ENCODE measurements around the gene DLGAP4. TPM values are rescaled to one million over a fixed set of nuclear protein-coding genes. Genes with fewer than 3 reads are reported as not detected.

The DLGAP4 gene
- total RNA-seq, 1 experiment from 2014 or later, result 15.9 TPM

- in situ Hi-C loops (cut with HindIII; ENCODE audit: low sequenced_read_pairs), result no loop called here
- no peak for DNase-seq (ENCODE audit: low spot score)
These were observed 1.2 kb upstream of the DLGAP4 start for GRCh38 chr20:36304786-36305495.

GRCh38 chr20:36306553-36307411 is 643 bp downstream of the DLGAP4 start:
- in situ Hi-C loops (cut with HindIII; ENCODE audit: low sequenced_read_pairs), result no loop called here

GRCh38 chr20:36307412-36308325 is 1.5 kb downstream of the DLGAP4 start:
- peak; percentile 45 for DNase-seq (ENCODE audit: low spot score)
- in situ Hi-C loops (cut with HindIII; ENCODE audit: low sequenced_read_pairs), result no loop called here

More at GRCh38 chr20:36306553-36307411, 643 bp downstream of the DLGAP4 start:
- no peak for DNase-seq (ENCODE audit: low spot score)

- DNase-seq (ENCODE audit: low spot score), result peak; percentile 16
- in situ Hi-C loops (cut with HindIII; ENCODE audit: low sequenced_read_pairs), result no loop called here
These were observed 2.2 kb downstream of the DLGAP4 start for GRCh38 chr20:36308353-36308752.

- in situ Hi-C loops (cut with HindIII; ENCODE audit: low sequenced_read_pairs), result no loop called here
- no peak for DNase-seq (ENCODE audit: low spot score)
These were observed 2.8 kb downstream of the DLGAP4 start for GRCh38 chr20:36308986-36309385.

- in situ Hi-C loops (cut with HindIII; ENCODE audit: low sequenced_read_pairs), result no loop called here
These were observed 3.5 kb downstream of the DLGAP4 start for GRCh38 chr20:36309643-36310042.

GRCh38 chr20:36310215-36310981 is 4.3 kb downstream of the DLGAP4 start:
- no peak for DNase-seq (ENCODE audit: low spot score)
- in situ Hi-C loops (cut with HindIII; ENCODE audit: low sequenced_read_pairs), result no loop called here

More at GRCh38 chr20:36309643-36310042, 3.5 kb downstream of the DLGAP4 start:
- DNase-seq (ENCODE audit: low spot score), result no peak

- in situ Hi-C loops (cut with HindIII; ENCODE audit: low sequenced_read_pairs), result no loop called here
- no peak for DNase-seq (ENCODE audit: low spot score)
These were observed 5.2 kb downstream of the DLGAP4 start for GRCh38 chr20:36311141-36311853.

GRCh38 chr20:36311854-36312723 is 6.0 kb downstream of the DLGAP4 start:
- DNase-seq (ENCODE audit: low spot score), result no peak

GRCh38 chr20:36312724-36313441 is 6.7 kb downstream of the DLGAP4 start:
- no peak for DNase-seq (ENCODE audit: low spot score)
- in situ Hi-C loops (cut with HindIII; ENCODE audit: low sequenced_read_pairs), result no loop called here

More at GRCh38 chr20:36311854-36312723, 6.0 kb downstream of the DLGAP4 start:
- in situ Hi-C loops (cut with HindIII; ENCODE audit: low sequenced_read_pairs), result no loop called here

- DNase-seq (ENCODE audit: low spot score), result no peak
- in situ Hi-C loops (cut with HindIII; ENCODE audit: low sequenced_read_pairs), result no loop called here
These were observed 7.3 kb downstream of the DLGAP4 start for GRCh38 chr20:36313476-36313875.

GRCh38 chr20:36313926-36314325 is 7.8 kb downstream of the DLGAP4 start:
- in situ Hi-C loops (cut with HindIII; ENCODE audit: low sequenced_read_pairs), result no loop called here
- no peak for DNase-seq (ENCODE audit: low spot score)

GRCh38 chr20:36314734-36315544 is 8.8 kb downstream of the DLGAP4 start:
- no peak for DNase-seq (ENCODE audit: low spot score)
- in situ Hi-C loops (cut with HindIII; ENCODE audit: low sequenced_read_pairs), result no loop called here

- in situ Hi-C loops (cut with HindIII; ENCODE audit: low sequenced_read_pairs), result no loop called here
- no peak for DNase-seq (ENCODE audit: low spot score)
These were observed 9.6 kb downstream of the DLGAP4 start for GRCh38 chr20:36315545-36316351.

GRCh38 chr20:36317675-36318074 is 11.5 kb downstream of the DLGAP4 start:
- no peak for DNase-seq (ENCODE audit: low spot score)
- in situ Hi-C loops (cut with HindIII; ENCODE audit: low sequenced_read_pairs), result no loop called here
